ENCODE results near the gene FSD1L. TPM values are rescaled to one million over a fixed set of nuclear protein-coding genes. Genes with fewer than 3 reads are reported as not detected.
"Not testable (repeated sequence)": the region's sequence is repeated elsewhere in the genome, so short reads cannot be mapped to it uniquely, and the experiment has no call there.

Gene FSD1L
- total RNA-seq, 1 donor: 1.7 TPM

GRCh38 chr9:105496826-105497225, 49.0 kb downstream of the FSD1L start:
- Histone ChIP-seq H3K4me1 (ENCODE audit: insufficient read depth, low read length) (peaks cover 30% of the 10 kb centered on the region), H3K27me3 (ENCODE audit: insufficient read depth, low read length) (no peaks in the 10 kb centered on the region), H3K4me3 (ENCODE audit: low read length) (no peak overlapping the region), H3K9me3 (ENCODE audit: low read depth, low read length) (no peaks in the 10 kb centered on the region)

GRCh38 chr9:105497704-105498103, 49.9 kb downstream of the FSD1L start:
- Histone ChIP-seq H3K4me3 (ENCODE audit: low read length) (no peak overlapping the region), H3K27me3 (ENCODE audit: insufficient read depth, low read length) (no peaks in the 10 kb centered on the region), H3K9me3 (ENCODE audit: low read depth, low read length) (no peaks in the 10 kb centered on the region), H3K4me1 (ENCODE audit: insufficient read depth, low read length) (peaks cover 30% of the 10 kb centered on the region)

GRCh38 chr9:105500108-105500766, 52.4 kb downstream of the FSD1L start:
- Histone ChIP-seq H3K27me3 (ENCODE audit: insufficient read depth, low read length) (no peaks in the 10 kb centered on the region), H3K4me3 (ENCODE audit: low read length) (no peak overlapping the region)

GRCh38 chr9:105501414-105501813, 53.6 kb downstream of the FSD1L start:
- Histone ChIP-seq H3K4me3 (ENCODE audit: low read length) (no peak overlapping the region), H3K27me3 (ENCODE audit: insufficient read depth, low read length) (no peaks in the 10 kb centered on the region), H3K4me1 (ENCODE audit: insufficient read depth, low read length) (peaks cover 30% of the 10 kb centered on the region), H3K9me3 (ENCODE audit: low read depth, low read length) (no peaks in the 10 kb centered on the region)

More at GRCh38 chr9:105500108-105500766, 52.4 kb downstream of the FSD1L start:
- H3K4me1 ChIP-seq (ENCODE audit: insufficient read depth, low read length): peaks cover 30% of the 10 kb centered on the region
- no peaks in the 10 kb centered on the region for H3K9me3 ChIP-seq (ENCODE audit: low read depth, low read length)

- H3K4me3 ChIP-seq (ENCODE audit: low read length): no peak overlapping the region
- no peaks in the 10 kb centered on the region for H3K9me3 ChIP-seq (ENCODE audit: low read depth, low read length)
- no peaks in the 10 kb centered on the region for H3K27me3 ChIP-seq (ENCODE audit: insufficient read depth, low read length)
- H3K4me1 ChIP-seq (ENCODE audit: insufficient read depth, low read length): peaks cover 22% of the 10 kb centered on the region
Measured at GRCh38 chr9:105502276-105502675, 54.4 kb downstream of the FSD1L start.

- H3K27me3 ChIP-seq (ENCODE audit: insufficient read depth, low read length): no peaks in the 10 kb centered on the region
- no peaks in the 10 kb centered on the region for H3K9me3 ChIP-seq (ENCODE audit: low read depth, low read length)
- no peak overlapping the region for H3K4me3 ChIP-seq (ENCODE audit: low read length)
- peaks cover 19% of the 10 kb centered on the region for H3K4me1 ChIP-seq (ENCODE audit: insufficient read depth, low read length)
Measured at GRCh38 chr9:105503881-105504280, 56.0 kb downstream of the FSD1L start.

- no peak overlapping the region for H3K4me3 ChIP-seq (ENCODE audit: low read length)
- H3K4me1 ChIP-seq (ENCODE audit: insufficient read depth, low read length): peaks cover 4% of the 10 kb centered on the region
- no peaks in the 10 kb centered on the region for H3K9me3 ChIP-seq (ENCODE audit: low read depth, low read length)
- no peaks in the 10 kb centered on the region for H3K27me3 ChIP-seq (ENCODE audit: insufficient read depth, low read length)
Measured at GRCh38 chr9:105507096-105507790, 59.4 kb downstream of the FSD1L start.

- Histone ChIP-seq H3K9me3 (ENCODE audit: low read depth, low read length) (no peaks in the 10 kb centered on the region), H3K4me3 (ENCODE audit: low read length) (no peak overlapping the region), H3K27me3 (ENCODE audit: insufficient read depth, low read length) (no peaks in the 10 kb centered on the region), H3K4me1 (ENCODE audit: insufficient read depth, low read length) (peaks cover 4% of the 10 kb centered on the region)
Measured at GRCh38 chr9:105508530-105508929, 60.7 kb downstream of the FSD1L start.

GRCh38 chr9:105510024-105510423, 62.2 kb downstream of the FSD1L start:
- Histone ChIP-seq H3K4me1 (ENCODE audit: insufficient read depth, low read length) (peaks cover 4% of the 10 kb centered on the region), H3K9me3 (ENCODE audit: low read depth, low read length) (no peaks in the 10 kb centered on the region), H3K27me3 (ENCODE audit: insufficient read depth, low read length) (no peaks in the 10 kb centered on the region), H3K4me3 (ENCODE audit: low read length) (no peak overlapping the region)

GRCh38 chr9:105511446-105511845, 63.6 kb downstream of the FSD1L start:
- Histone ChIP-seq H3K4me1 (ENCODE audit: insufficient read depth, low read length) (peaks cover 4% of the 10 kb centered on the region), H3K27me3 (ENCODE audit: insufficient read depth, low read length) (no peaks in the 10 kb centered on the region), H3K9me3 (ENCODE audit: low read depth, low read length) (no peaks in the 10 kb centered on the region), H3K4me3 (ENCODE audit: low read length) (no peak overlapping the region)

- H3K4me1 ChIP-seq (ENCODE audit: insufficient read depth, low read length): no peaks in the 10 kb centered on the region
- no peak overlapping the region for H3K4me3 ChIP-seq (ENCODE audit: low read length)
- H3K27me3 ChIP-seq (ENCODE audit: insufficient read depth, low read length): no peaks in the 10 kb centered on the region
- H3K9me3 ChIP-seq (ENCODE audit: low read depth, low read length): no peaks in the 10 kb centered on the region
Measured at GRCh38 chr9:105515811-105516413, 68.1 kb downstream of the FSD1L start.

GRCh38 chr9:105519710-105520369, 72.0 kb downstream of the FSD1L start:
- H3K9me3 ChIP-seq (ENCODE audit: low read depth, low read length); H3K4me1 ChIP-seq (ENCODE audit: insufficient read depth, low read length); H3K27me3 ChIP-seq (ENCODE audit: insufficient read depth, low read length): not testable (repeated sequence)
- H3K4me3 ChIP-seq (ENCODE audit: low read length): peak overlapping the region; percentile 23

- not testable (repeated sequence) for H3K27me3 ChIP-seq (ENCODE audit: insufficient read depth, low read length); H3K4me3 ChIP-seq (ENCODE audit: low read length); H3K4me1 ChIP-seq (ENCODE audit: insufficient read depth, low read length); H3K9me3 ChIP-seq (ENCODE audit: low read depth, low read length)
Measured at GRCh38 chr9:105520992-105521391, 73.2 kb downstream of the FSD1L start.

- not testable (repeated sequence) for H3K27me3 ChIP-seq (ENCODE audit: insufficient read depth, low read length); H3K9me3 ChIP-seq (ENCODE audit: low read depth, low read length); H3K4me1 ChIP-seq (ENCODE audit: insufficient read depth, low read length); H3K4me3 ChIP-seq (ENCODE audit: low read length)
Measured at GRCh38 chr9:105522618-105523385, 75.0 kb downstream of the FSD1L start.

- H3K9me3 ChIP-seq (ENCODE audit: low read depth, low read length): no peaks in the 10 kb centered on the region
- H3K4me3 ChIP-seq (ENCODE audit: low read length): no peak overlapping the region
- H3K4me1 ChIP-seq (ENCODE audit: insufficient read depth, low read length): no peaks in the 10 kb centered on the region
- H3K27me3 ChIP-seq (ENCODE audit: insufficient read depth, low read length): no peaks in the 10 kb centered on the region
Measured at GRCh38 chr9:105531530-105531929, 83.7 kb downstream of the FSD1L start.
